GM19438 (cell line): Measurements from ENCODE around the gene TFR2.

Source experiments
- ATAC-seq: cut with Tn5 transposase; IDR thresholded peaks from one replicate; pipeline ENCODE4 v1.9.1; 2021; ENCODE audit warnings: low read depth; ENCODE audit not compliant: unreplicated experiment

TFR2 gene

DNA sequence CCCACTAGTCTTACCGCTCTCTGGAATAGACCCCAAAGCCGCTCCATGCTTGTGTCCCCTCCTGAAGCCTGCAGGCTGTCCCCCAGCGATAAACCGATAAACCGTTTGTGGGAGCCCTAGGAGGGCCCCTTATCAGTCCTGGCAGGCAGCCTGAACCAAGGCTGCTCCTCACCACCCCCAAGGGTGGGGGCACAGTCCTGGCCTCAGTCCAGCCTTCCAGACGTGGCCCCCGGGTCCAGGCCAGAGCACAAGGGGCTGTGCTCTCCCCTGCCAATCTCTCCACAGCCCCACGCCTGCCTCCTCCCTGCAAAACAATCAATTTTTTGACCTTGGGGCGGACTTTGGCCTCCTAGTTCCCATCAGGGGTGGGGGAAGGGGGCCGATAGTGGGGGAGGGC is at the start of gene TFR2:
Gene TFR2, minus strand, starts transcription at position 90 of the 397 bp plus-strand sequence. Its CDS starts 43 bp downstream, at position 47.
- ATAC-seq: no peak

- no peak for ATAC-seq
These were observed 48.1 kb upstream of the TFR2 start for GRCh38 chr7:100689230-100690135.

DNA sequence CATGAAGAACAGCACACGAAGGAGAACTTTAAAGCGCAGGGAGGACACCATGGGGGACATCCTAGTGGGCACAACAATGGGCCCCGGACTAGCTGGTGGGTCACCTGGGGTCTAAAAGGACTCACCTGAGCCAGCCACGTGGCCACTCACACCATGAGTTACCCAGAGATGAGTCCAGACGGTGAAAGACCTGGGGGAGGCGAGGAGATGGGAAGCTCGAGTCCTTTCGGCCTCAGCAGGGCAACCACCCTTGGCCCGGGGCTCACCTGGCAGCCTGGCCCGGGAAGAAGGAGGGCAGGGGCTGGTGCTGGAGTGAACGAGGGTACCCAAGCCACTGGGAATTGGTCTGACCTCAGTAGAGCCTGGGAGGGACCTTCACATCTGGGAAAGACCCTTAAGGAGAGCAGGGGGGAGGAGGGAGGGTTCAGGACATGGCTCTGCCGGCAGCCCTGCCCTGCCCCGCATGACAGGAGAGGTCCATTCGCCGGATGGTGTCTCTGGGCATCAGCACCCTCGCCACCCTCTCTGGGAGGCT is 47.0 kb upstream of the TFR2 start:
- ATAC-seq: no peak

DNA sequence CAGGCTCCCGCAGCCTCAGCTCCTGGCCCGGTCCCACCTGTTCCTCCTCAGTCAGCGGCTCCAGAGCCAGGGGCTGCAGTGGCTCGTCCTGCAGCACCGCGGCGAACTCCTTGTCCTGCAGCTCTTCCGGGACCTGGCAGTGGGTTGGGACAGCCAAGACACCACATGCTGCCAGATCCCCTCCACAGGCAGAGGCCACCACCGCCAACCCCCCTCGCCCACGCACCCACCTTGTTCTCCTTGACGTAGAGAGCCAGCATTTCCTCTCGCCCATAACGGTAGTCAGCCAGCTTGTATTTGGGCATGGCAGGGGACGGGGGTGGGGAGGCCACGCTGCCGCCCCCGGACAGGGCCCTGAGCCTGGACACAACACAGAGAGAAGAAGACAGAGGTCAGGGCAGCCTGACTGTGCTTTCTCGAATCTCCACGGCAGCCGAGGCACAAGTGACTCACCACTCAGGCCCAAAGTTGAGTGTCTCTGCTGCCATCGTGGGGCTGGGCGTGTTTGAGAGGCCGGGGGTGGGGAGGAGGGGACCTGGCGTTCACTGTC is 46.5 kb upstream of the TFR2 start:
- no peak for ATAC-seq

- no peak for ATAC-seq
These were observed 45.9 kb upstream of the TFR2 start for GRCh38 chr7:100687261-100687660.

- ATAC-seq: no peak
These were observed 45.5 kb upstream of the TFR2 start for GRCh38 chr7:100686822-100687211.

- no peak for ATAC-seq
These were observed 45.0 kb upstream of the TFR2 start for GRCh38 chr7:100686201-100686821.

DNA sequence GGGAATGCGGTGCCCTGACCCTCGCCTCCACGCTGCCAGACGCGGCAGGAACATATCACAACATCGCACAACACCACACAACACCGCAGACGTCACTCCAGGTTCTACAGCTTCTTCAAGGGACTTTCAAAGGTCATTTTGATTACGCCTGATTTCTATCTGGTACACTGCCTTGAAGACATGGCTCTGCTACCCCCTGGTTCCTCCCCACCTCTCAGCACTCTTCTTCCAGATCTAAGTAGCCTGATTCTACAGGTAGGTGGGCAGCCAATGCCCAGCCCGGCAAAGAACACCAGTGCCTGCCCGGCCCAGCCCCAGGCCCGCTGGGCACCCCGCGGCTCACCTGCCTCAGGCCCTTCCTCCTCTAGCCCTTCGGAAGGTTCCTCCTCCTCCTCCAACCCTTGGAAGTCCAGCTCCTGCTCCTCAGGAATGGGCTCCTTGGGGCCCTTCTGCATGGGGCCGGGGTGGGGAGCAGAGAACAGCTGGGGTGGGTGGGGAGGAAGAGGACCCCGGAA is 44.3 kb upstream of the TFR2 start:
- no peak for ATAC-seq

GRCh38 chr7:100685049-100685605 is 43.8 kb upstream of the TFR2 start:
- no peak for ATAC-seq

DNA sequence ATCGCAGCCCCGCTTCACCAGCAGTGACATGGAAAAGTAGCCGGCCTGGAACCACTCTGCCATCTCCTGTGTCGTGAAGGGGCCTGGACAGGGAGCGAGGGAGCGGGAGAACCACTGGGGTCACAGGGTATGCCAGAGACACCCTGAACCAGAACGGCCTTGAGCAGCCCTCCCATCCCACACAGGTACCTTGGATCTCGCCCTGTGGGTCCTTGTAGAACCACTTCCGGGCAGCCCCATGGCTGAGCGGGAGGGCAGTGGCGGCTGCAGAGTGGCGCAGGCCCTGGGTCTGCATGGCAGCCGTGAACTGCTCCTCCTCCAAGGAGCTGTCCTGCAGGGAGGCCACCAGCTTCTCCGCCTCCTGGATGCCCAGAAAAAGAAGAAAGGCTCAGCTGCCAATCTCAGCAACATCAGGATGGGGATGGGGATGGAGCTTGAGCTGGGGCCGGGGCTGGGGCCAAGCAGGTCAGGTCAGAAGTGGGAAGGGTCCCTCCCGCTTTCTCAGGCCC is 43.2 kb upstream of the TFR2 start:
- ATAC-seq: no peak

DNA sequence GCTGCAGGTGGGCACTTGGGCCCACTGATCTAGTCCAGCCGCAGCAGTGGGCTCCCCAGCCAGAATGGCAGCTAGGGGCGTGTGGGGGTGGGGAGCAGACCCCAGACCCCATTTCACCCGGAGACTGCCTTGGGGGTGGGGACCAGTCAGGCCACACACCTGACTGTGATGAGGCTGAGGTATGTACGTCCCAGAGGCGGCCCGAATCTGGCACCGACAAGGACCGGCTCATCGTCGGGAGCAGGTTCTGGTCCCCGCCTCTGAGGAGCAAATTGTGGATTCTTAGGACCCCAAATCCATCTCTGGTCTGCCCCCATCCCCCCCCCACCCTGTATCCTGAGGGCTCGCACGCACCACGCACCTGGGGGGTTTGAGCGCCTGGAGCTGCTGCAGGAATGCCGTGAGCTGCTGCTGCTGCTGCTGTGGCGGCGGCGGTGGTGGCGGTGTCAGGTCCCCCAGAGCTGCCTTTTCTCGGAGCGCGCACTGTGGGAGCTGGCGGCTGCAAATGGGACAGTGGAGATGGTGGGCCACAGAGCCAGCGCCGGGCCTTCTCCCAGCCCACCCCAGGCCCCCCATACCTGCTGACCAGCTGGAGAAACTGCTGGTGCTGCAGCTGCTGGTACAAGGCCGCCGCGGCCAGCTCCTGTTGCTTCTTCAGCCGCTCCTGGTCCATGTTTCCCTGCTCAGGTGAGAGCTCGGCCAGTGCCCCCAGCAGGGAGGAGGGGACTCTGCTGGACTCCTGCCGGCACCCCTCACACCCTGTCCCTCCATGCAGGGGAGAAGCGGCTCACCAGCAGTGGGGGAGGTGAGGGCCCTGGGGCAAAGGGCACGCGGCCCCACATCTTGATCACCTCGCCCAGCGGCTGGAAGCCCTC is 42.5 kb upstream of the TFR2 start:
- no peak for ATAC-seq

DNA sequence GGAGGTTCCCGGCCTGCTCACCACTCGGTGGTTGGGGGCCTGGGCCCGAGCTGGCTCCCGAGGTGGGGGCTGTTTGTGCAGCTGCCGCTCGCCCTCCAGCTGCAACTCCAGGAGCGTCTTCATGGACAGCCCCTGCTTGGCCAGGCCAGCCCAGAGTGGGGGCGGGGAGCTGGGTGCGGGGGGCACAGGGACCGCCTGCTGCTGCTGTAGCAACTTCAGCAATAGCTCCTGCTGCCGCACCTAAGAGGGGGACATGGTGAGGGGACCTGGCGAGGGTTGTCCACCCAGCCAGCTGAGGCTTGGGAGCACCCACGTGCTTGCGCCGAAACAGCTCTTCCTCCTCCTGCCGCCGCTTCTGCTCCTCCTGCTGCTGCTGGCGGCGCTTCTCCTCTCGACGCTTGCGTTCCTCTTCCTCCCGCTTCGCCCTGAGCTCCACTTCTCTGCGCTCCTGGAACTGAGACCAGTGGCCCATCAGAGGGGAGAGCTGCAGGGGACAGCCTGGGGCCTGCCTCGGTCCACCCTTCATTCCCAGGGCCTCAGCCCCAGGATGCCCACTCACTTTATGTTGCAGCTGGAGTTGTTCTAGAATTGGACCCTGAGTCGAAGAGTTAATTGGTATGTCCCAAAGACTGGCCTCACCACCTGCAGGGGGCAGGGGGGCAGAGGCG is 41.8 kb upstream of the TFR2 start:
- ATAC-seq: no peak

DNA sequence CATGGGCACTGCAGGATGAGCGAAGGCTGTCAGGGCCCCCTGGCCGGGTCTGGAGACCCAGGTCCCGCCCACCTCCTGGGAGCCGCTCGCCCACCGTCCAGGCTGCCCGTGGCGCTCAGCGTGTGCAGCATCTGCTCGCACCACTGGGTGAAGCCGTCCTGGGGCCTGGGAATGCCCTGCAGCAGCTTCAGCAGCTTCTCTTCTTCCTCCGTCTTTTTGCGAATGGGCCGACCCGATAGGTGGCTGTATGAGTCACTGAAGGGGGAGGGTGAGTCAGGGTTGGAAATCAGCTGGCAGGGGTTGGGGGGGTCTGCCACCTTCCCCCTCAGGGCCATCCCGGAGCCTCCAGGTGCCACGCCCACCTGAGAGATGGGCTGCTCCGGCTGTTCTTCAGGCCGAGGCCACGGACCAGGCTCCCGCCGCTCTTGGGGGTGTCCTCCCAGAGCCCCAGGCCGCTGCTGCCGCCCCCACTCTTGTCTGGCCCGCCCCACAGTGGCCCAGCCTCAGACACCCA is 40.9 kb upstream of the TFR2 start:
- ATAC-seq: no peak

- no peak for ATAC-seq
These were observed 40.3 kb upstream of the TFR2 start for GRCh38 chr7:100681491-100682227.

- ATAC-seq: no peak
These were observed 39.4 kb upstream of the TFR2 start for GRCh38 chr7:100680576-100681271.

DNA sequence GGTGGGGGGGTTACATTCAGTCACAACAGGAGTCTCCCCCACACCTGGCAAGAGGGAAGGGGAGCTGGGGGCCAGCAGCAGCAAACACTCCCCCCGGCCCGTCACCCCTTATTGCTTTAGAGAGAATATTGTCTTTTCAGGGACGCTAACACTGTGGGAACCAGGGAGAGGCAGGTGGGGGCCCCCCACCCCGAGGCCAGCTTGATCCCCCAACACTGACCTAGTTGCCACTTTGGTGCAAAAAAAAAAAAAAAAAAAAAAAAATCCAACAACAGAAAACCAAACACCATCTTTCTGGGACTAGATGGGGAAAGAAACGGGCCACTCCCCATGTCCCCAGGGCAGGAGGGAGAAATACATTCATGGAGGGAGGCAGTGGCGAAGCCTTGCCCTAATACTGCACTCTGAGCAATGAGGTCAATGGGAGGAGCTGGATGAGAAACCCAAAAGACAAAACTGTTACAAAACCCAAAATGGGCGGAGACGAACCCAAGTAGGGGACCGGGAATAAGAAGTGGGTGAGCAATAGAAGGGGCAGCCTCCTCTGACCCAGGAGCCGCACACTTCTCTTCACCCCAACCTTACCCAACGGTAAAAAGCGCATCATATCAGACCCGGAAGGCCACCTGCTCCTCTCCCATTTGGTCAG is 38.7 kb upstream of the TFR2 start:
- no peak for ATAC-seq
